Measurements from ENCODE around the gene UBE2H.
"Not testable (repeated sequence)": the region's sequence is repeated elsewhere in the genome, so short reads cannot be mapped to it uniquely, and the experiment has no call there.

UBE2H gene

GRCh38 chr7:129864676-129865075, 88.1 kb downstream of the UBE2H start:
- peaks cover 15% of the 10 kb centered on the region for H3K4me1 ChIP-seq (ENCODE audit: insufficient read depth, low read length)
- H3K36me3 ChIP-seq (ENCODE audit: insufficient read depth, low read length); H3K9me3 ChIP-seq (ENCODE audit: control insufficient read depth, insufficient read depth, low read length); H3K9ac ChIP-seq (ENCODE audit: low read depth, low read length): not testable (repeated sequence)

DNA sequence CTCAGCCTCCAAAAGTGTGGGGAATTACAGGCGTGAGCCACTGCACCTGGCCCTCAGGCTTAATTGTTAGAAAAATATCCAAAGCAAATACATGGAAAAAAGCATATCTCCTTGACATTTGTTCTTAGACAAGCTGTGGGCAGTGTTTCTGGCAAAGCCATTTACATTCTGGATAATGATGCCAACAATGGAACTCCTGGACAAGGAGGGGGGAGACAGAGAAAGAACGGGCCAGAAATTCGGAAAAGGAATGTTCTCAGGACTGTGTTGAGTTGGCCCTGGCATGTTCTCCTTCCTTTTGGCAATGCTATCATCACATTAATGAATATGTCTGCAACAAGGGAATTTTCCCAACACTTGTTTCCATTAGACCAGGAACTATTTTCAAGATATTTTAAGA, 88.7 kb downstream of the UBE2H start:
- Histone ChIP-seq H3K4me1 (ENCODE audit: insufficient read depth, low read length) (peaks cover 15% of the 10 kb centered on the region), H3K9ac (ENCODE audit: low read depth, low read length) (no peak overlapping the region), H3K9me3 (ENCODE audit: control insufficient read depth, insufficient read depth, low read length) (no peaks in the 10 kb centered on the region), H3K36me3 (ENCODE audit: insufficient read depth, low read length) (no peaks in the 10 kb centered on the region)

DNA sequence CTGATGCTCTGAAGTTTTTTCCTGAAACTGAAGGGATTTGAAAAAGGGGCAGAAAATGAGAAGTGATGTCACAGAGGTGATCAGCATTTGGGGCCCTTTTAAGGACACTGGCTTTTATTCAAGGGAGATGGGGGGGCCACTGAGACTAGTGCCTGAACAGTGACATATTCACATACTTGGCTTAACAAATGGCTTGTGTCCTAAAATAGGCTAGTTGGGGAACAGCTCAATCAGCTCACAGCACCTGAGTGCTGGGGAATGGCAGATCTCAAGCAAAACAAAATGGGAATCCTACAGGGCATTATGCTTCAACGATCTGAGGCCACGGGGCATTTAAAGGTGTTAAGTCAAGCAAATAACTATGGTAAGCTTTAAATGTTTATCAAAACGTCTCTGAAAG, 90.1 kb downstream of the UBE2H start:
- H3K4me1 ChIP-seq (ENCODE audit: insufficient read depth, low read length) = peaks cover 15% of the 10 kb centered on the region
- H3K36me3 ChIP-seq (ENCODE audit: insufficient read depth, low read length) = no peaks in the 10 kb centered on the region
- H3K9ac ChIP-seq (ENCODE audit: low read depth, low read length) = no peak overlapping the region
- no peaks in the 10 kb centered on the region for H3K9me3 ChIP-seq (ENCODE audit: control insufficient read depth, insufficient read depth, low read length)

DNA sequence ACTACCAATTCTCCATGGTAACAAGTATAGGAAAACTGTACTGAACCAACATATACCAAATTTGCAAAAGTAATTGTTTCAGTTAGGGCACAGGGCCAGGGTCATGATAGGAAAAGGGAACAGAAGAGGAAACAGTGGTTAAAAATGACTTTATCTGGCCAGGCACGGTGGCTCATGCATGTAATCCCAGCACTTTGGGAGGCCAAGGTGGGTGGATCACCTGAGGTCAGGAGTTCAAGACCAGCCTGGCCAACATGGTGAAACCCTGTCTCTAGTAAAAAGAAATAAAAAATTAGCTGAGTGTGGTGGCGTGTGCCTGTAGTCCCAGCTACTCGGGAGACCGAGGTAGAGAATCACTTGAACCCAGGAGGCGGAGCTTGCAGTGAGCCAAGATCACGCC, 92.0 kb downstream of the UBE2H start:
- not testable (repeated sequence) for H3K9ac ChIP-seq (ENCODE audit: low read depth, low read length); H3K36me3 ChIP-seq (ENCODE audit: insufficient read depth, low read length); H3K9me3 ChIP-seq (ENCODE audit: control insufficient read depth, insufficient read depth, low read length)
- H3K4me1 ChIP-seq (ENCODE audit: insufficient read depth, low read length) = peaks cover 15% of the 10 kb centered on the region

DNA sequence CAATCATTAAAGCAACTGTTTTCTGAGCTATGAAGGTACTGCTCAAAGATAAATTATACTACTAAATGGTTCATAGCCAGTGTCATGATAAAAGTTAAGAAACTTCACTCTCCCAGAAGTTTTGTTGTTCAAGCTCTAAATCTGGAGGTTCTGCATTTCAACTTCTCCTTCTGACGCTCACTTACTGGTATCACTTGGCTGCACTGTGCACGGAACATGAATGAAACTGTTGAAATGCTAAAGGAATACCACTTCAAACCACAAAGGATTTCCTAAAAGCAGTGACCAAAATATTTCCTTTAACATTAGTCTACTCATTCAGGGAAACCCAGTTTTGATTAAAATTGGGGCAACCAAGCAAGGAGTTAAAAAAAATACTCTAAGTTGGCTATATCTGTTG, 93.6 kb downstream of the UBE2H start:
- peaks cover 4% of the 10 kb centered on the region; the same call in 1 of the 2 replicates for H3K36me3 ChIP-seq (ENCODE audit: insufficient read depth, low read length)
- H3K4me1 ChIP-seq (ENCODE audit: insufficient read depth, low read length) = peaks cover 15% of the 10 kb centered on the region
- H3K9ac ChIP-seq (ENCODE audit: low read depth, low read length) = no peak overlapping the region

DNA sequence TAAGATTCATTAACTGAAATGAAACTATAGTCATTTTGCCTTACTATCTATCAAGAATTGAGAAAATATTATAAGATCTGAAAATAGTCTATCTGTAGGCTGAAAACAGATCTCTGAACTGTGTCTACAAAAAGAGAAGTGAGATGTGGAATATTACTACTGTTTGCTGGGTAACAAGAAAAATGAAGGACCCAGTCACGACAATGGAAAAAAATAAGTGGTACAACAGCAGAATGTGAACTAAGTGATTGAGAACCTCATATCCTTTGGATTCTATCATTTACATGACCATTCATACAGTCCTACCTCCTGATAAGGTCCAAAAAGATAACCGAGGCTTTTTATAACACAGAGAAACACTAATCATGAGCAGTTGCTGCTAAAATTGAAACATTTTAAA, 94.3 kb downstream of the UBE2H start:
- no peak overlapping the region for H3K9ac ChIP-seq (ENCODE audit: low read depth, low read length)
- H3K4me1 ChIP-seq (ENCODE audit: insufficient read depth, low read length) = peaks cover 15% of the 10 kb centered on the region
- peaks cover 4% of the 10 kb centered on the region; the same call in 1 of the 2 replicates for H3K36me3 ChIP-seq (ENCODE audit: insufficient read depth, low read length)
- no peaks in the 10 kb centered on the region for H3K9me3 ChIP-seq (ENCODE audit: control insufficient read depth, insufficient read depth, low read length)

More for the DNA sequence above, 93.6 kb downstream of the UBE2H start:
- H3K9me3 ChIP-seq (ENCODE audit: control insufficient read depth, insufficient read depth, low read length) = no peaks in the 10 kb centered on the region

DNA sequence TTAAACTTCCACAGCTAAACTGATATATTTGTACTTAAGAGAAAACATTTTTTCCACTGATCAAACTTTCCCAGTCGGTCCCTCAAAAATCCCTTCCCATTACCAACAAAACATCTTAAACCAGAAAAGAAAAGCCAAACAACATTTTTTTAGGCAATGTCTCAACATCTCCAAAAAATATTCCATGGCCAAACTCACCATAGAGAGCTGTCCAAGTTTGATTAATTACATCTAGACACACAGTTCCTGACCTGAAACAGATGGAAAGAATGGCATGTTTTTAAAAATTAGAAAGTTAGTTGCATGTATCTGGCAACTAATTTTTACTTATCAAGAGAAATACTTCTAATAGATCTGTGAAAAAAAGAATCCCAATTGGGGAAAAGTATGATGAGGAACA, 95.4 kb downstream of the UBE2H start:
- Histone ChIP-seq H3K9me3 (ENCODE audit: control insufficient read depth, insufficient read depth, low read length) (no peaks in the 10 kb centered on the region), H3K9ac (ENCODE audit: low read depth, low read length) (no peak overlapping the region), H3K36me3 (ENCODE audit: insufficient read depth, low read length) (peaks cover 4% of the 10 kb centered on the region; the same call in 1 of the 2 replicates), H3K4me1 (ENCODE audit: insufficient read depth, low read length) (peaks cover 3% of the 10 kb centered on the region)

- Histone ChIP-seq H3K9ac (ENCODE audit: low read depth, low read length) (no peak overlapping the region), H3K36me3 (ENCODE audit: insufficient read depth, low read length) (peaks cover 4% of the 10 kb centered on the region; the same call in 1 of the 2 replicates), H3K9me3 (ENCODE audit: control insufficient read depth, insufficient read depth, low read length) (no peaks in the 10 kb centered on the region), H3K4me1 (ENCODE audit: insufficient read depth, low read length) (peaks cover 4% of the 10 kb centered on the region; the same call in 1 of the 2 replicates)
Measured at GRCh38 chr7:129855935-129856717, 96.6 kb downstream of the UBE2H start.

GRCh38 chr7:129855234-129855673, 97.5 kb downstream of the UBE2H start:
- peaks cover 4% of the 10 kb centered on the region; the same call in 1 of the 2 replicates for H3K4me1 ChIP-seq (ENCODE audit: insufficient read depth, low read length)
- H3K9me3 ChIP-seq (ENCODE audit: control insufficient read depth, insufficient read depth, low read length) = no peaks in the 10 kb centered on the region
- H3K9ac ChIP-seq (ENCODE audit: low read depth, low read length) = no peak overlapping the region

GRCh38 chr7:129854401-129854800, 98.4 kb downstream of the UBE2H start:
- Histone ChIP-seq H3K9me3 (ENCODE audit: control insufficient read depth, insufficient read depth, low read length) (no peaks in the 10 kb centered on the region), H3K36me3 (ENCODE audit: insufficient read depth, low read length) (peaks cover 4% of the 10 kb centered on the region; the same call in 1 of the 2 replicates), H3K4me1 (ENCODE audit: insufficient read depth, low read length) (peaks cover 4% of the 10 kb centered on the region; the same call in 1 of the 2 replicates), H3K9ac (ENCODE audit: low read depth, low read length) (no peak overlapping the region)

More at GRCh38 chr7:129855234-129855673, 97.5 kb downstream of the UBE2H start:
- H3K36me3 ChIP-seq (ENCODE audit: insufficient read depth, low read length) = peaks cover 4% of the 10 kb centered on the region; the same call in 1 of the 2 replicates

DNA sequence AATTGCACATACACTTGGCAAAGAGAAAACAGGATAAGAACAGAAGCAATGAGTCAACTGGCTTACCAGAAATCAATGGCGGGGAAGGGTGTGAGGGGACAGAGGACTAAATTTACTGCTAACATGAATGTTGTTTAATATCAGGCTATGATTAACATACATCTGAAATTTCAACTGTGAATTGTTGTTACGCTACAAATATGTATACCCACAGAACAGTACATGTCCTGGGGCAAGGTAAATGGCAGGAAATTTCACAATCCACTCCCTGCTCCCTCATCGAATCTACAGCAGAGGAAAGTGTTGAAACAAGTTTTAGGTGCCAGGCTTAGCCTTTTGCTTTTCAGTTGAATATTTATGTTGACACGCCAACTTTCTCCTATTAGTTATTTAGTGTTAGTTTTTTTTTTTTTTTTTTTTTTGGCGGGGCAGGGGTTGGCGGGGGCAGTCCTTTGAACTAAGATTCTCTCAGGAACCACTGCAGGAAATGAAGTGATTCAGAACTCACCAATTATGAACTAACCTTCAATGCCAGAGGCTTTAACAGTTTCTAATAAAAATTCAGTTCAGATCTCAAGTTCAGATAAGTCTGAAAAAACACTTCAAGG, 99.0 kb downstream of the UBE2H start:
- H3K36me3 ChIP-seq (ENCODE audit: insufficient read depth, low read length) = peaks cover 4% of the 10 kb centered on the region; the same call in 1 of the 2 replicates
- H3K9ac ChIP-seq (ENCODE audit: low read depth, low read length) = no peak overlapping the region
- H3K4me1 ChIP-seq (ENCODE audit: insufficient read depth, low read length) = peaks cover 4% of the 10 kb centered on the region; the same call in 1 of the 2 replicates
- H3K9me3 ChIP-seq (ENCODE audit: control insufficient read depth, insufficient read depth, low read length) = no peaks in the 10 kb centered on the region

GRCh38 chr7:129851809-129852208, 101.0 kb downstream of the UBE2H start:
- Histone ChIP-seq H3K36me3 (ENCODE audit: insufficient read depth, low read length) (no peaks in the 10 kb centered on the region), H3K9ac (ENCODE audit: low read depth, low read length) (no peak overlapping the region), H3K9me3 (ENCODE audit: control insufficient read depth, insufficient read depth, low read length) (no peaks in the 10 kb centered on the region), H3K4me1 (ENCODE audit: insufficient read depth, low read length) (peaks cover 4% of the 10 kb centered on the region; the same call in 1 of the 2 replicates)

- peaks cover 4% of the 10 kb centered on the region; the same call in 1 of the 2 replicates for H3K4me1 ChIP-seq (ENCODE audit: insufficient read depth, low read length)
- H3K9me3 ChIP-seq (ENCODE audit: control insufficient read depth, insufficient read depth, low read length) = no peaks in the 10 kb centered on the region
- no peak overlapping the region for H3K9ac ChIP-seq (ENCODE audit: low read depth, low read length)
Measured at GRCh38 chr7:129851174-129851573, 101.6 kb downstream of the UBE2H start.

DNA sequence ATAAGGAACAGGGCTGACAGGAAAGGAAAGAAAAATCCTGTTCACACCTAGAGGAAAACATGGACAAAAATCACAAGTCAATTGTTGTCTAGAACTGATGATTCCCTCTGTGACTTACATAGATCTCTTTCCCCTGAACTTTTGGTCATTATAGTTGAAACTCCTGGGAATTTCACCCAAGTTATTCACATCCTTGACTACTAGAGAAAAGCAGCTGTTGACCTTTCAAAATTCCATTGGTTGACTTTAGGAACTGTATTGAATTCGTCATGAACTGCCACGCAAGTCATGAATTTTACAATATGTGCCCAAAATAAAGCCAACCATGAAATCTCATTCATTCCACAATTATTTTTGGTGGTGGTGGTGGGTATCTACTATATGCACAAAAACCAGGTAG, 104.3 kb downstream of the UBE2H start:
- Histone ChIP-seq H3K9ac (ENCODE audit: low read depth, low read length) (no peak overlapping the region), H3K4me1 (ENCODE audit: insufficient read depth, low read length) (peaks cover 20% of the 10 kb centered on the region)

More at GRCh38 chr7:129851174-129851573, 101.6 kb downstream of the UBE2H start:
- no peaks in the 10 kb centered on the region for H3K36me3 ChIP-seq (ENCODE audit: insufficient read depth, low read length)

GRCh38 chr7:129845972-129846327, 106.8 kb downstream of the UBE2H start:
- no peaks in the 10 kb centered on the region for H3K36me3 ChIP-seq (ENCODE audit: insufficient read depth, low read length)
- H3K4me1 ChIP-seq (ENCODE audit: insufficient read depth, low read length) = peaks cover 21% of the 10 kb centered on the region
- no peaks in the 10 kb centered on the region for H3K9me3 ChIP-seq (ENCODE audit: control insufficient read depth, insufficient read depth, low read length)
- no peak overlapping the region for H3K9ac ChIP-seq (ENCODE audit: low read depth, low read length)

More for the DNA sequence above, 104.3 kb downstream of the UBE2H start:
- Histone ChIP-seq H3K36me3 (ENCODE audit: insufficient read depth, low read length) (no peaks in the 10 kb centered on the region), H3K9me3 (ENCODE audit: control insufficient read depth, insufficient read depth, low read length) (no peaks in the 10 kb centered on the region)

All from ES-I3 (cell line).